Measurements from ENCODE around the gene RAB12. TPM values are rescaled to one million over a fixed set of nuclear protein-coding genes. Genes with fewer than 3 reads are reported as not detected.

RAB12 gene
- total RNA-seq, 1 donor from 2014 or later: 41.4 TPM

DNA sequence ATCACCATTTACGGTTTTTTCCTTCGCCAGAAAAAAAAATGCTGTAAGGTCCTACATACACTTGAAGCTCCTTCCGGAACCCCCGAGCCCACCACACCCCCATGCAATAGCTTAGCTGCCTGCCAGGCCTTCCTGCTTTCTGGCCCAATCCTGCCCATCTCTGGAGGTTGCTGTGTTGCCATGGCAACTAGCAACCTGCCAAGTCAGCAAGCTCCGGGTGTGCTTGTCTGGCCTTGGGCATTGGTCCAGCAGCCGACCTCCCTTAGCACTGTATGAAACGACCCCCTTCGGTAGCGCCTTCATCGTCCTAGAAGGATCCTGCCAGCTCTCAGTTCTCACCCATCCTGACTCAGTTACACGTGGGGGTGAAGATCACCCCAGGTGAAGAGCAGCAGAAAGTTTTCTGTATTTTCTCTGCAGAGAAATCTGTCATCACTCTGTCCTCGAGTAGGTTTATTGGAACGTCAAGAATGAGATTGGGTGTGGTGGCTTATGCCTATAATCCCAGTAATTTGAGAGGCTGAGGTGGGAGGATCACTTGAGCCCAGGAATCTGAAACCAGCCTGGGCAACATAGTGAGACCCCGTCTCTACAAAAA is 48.7 kb downstream of the RAB12 start:
- Histone ChIP-seq H3K4me1 (peaks cover 23% of the 10 kb centered on the region), H2AFZ (replicated peaks) (no peak overlapping the region), H3K4me2 (no peak overlapping the region), H3K4me3 (no peak overlapping the region), H3K9me3 (ENCODE audit: low read depth) (no peaks in the 10 kb centered on the region), H3K27me3 (no peaks in the 10 kb centered on the region), H3F3A (ENCODE audit: low read depth) (peaks cover 24% of the 10 kb centered on the region), H3K36me3 (no peaks in the 10 kb centered on the region), H3K79me2 (ENCODE audit: low read depth) (no peaks in the 10 kb centered on the region), H3K27ac (no peak overlapping the region), H4K20me1 (ENCODE audit: low read depth) (no peaks in the 10 kb centered on the region), H3K9ac (no peak overlapping the region)
- TF ChIP-seq, protein P1, sequence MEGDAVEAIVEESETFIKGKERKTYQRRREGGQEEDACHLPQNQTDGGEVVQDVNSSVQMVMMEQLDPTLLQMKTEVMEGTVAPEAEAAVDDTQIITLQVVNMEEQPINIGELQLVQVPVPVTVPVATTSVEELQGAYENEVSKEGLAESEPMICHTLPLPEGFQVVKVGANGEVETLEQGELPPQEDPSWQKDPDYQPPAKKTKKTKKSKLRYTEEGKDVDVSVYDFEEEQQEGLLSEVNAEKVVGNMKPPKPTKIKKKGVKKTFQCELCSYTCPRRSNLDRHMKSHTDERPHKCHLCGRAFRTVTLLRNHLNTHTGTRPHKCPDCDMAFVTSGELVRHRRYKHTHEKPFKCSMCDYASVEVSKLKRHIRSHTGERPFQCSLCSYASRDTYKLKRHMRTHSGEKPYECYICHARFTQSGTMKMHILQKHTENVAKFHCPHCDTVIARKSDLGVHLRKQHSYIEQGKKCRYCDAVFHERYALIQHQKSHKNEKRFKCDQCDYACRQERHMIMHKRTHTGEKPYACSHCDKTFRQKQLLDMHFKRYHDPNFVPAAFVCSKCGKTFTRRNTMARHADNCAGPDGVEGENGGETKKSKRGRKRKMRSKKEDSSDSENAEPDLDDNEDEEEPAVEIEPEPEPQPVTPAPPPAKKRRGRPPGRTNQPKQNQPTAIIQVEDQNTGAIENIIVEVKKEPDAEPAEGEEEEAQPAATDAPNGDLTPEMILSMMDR (IDR thresholded peaks at IDR 0.05): no peak
- no peak for TF ChIP-seq EZH2 (IDR thresholded peaks at IDR 0.05)
- no peak for TF ChIP-seq EZH2phosphoT487 (IDR thresholded peaks at IDR 0.05)
- Mint-ChIP-seq H3K4me1 (peaks cover 68% of the 10 kb centered on the region), H3K27me3 (ENCODE audit: insufficient read depth, low read depth) (peaks cover 10% of the 10 kb centered on the region), H3K9me3 (no peaks in the 10 kb centered on the region), H3K36me3 (no peaks in the 10 kb centered on the region), H3K4me3 (no peak overlapping the region), H3K27ac (peak overlapping the region; percentile 24)
- DNase-seq (ENCODE audit: low spot score): peak; percentile 73

DNA sequence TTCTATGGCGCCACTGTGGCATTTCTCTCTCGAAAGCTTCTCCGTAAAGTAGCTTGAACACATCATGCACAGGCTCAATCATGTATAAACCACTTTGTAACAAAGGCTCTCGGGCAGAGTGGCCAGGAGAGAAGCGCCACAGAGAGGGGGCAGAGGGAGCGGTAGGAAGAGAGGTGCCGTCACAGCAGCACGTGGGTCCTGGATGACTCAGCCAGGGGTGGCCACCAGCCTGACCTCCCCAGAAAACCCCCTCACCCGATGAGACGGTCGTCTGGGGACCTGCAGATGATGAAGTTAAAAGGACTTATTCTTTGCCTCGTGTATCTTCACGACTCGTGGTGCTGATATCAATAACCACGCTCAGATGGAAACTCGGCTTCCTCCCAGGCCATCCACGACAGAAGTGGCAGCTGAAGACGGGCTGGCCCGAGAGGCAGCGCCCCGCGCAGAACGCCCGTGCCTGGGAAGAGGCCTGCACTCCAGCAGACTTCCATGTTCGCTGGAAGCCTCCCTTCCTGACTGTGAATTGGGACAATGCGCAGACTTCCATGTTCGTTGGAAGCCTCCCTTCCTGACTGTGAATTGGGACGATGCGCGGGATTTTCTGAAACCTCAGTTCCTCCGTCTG is 49.7 kb downstream of the RAB12 start:
- DNase-seq (ENCODE audit: low spot score): no peak
- H3K27ac Mint-ChIP-seq: peak overlapping the region; percentile 60
- no peak overlapping the region for H3K4me3 ChIP-seq
- peaks cover 30% of the 10 kb centered on the region for H3K4me1 ChIP-seq
- H3K36me3 Mint-ChIP-seq: no peaks in the 10 kb centered on the region
- H3K4me2 ChIP-seq: no peak overlapping the region
- no peaks in the 10 kb centered on the region for H3K27me3 ChIP-seq
- H3K9me3 Mint-ChIP-seq: no peaks in the 10 kb centered on the region
- TF ChIP-seq, protein P1 (IDR thresholded peaks at IDR 0.05): no peak
- TF ChIP-seq EZH2 (IDR thresholded peaks at IDR 0.05): no peak
- TF ChIP-seq EZH2phosphoT487 (IDR thresholded peaks at IDR 0.05): no peak
- no peak overlapping the region for H3K9ac ChIP-seq
- H3K27me3 Mint-ChIP-seq (ENCODE audit: insufficient read depth, low read depth): peaks cover 13% of the 10 kb centered on the region
- H4K20me1 ChIP-seq (ENCODE audit: low read depth): no peaks in the 10 kb centered on the region
- H3K36me3 ChIP-seq: no peaks in the 10 kb centered on the region
- no peaks in the 10 kb centered on the region for H3K79me2 ChIP-seq (ENCODE audit: low read depth)
- peaks cover 70% of the 10 kb centered on the region for H3K4me1 Mint-ChIP-seq
- no peak overlapping the region for H3K27ac ChIP-seq
- H3K9me3 ChIP-seq (ENCODE audit: low read depth): no peaks in the 10 kb centered on the region
- peaks cover 24% of the 10 kb centered on the region for H3F3A ChIP-seq (ENCODE audit: low read depth)
- no peak overlapping the region for H3K4me3 Mint-ChIP-seq
- no peak overlapping the region for H2AFZ ChIP-seq (replicated peaks)

DNA sequence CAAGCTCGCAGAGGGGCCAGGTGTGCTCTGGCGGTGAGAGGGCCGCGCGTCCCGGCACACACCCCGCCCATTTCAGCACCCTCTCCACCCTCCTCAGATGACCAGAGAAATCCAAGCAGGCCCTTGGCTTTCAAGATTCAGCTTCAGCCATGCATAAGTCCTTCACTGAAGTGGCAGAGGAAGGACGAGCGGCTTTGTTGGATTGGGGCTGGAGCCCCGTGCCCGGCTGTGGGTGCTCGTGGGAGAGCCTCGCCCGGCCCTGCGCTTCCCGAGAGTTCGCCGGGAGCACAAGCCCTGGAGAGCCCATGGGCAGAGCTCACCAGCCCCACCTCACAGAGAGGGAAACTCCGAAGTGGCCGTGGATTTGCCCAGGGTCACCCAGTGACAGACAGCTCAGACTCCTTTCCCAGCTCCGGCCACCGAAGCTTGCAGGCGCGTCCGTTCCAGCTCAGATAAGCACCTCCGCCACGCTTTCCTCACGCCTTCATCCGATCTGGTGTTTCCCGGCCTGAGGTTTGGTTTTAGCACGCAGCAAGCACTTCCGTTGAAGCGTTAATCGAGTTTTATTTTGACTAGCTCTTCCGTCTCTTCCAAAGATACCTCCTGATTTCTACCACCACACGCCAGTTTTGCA is 50.5 kb downstream of the RAB12 start:
- Mint-ChIP-seq H3K4me3 (no peak overlapping the region), H3K36me3 (no peaks in the 10 kb centered on the region), H3K27me3 (ENCODE audit: insufficient read depth, low read depth) (peaks cover 12% of the 10 kb centered on the region), H3K9me3 (peaks cover 2% of the 10 kb centered on the region), H3K27ac (peak overlapping the region; percentile 88), H3K4me1 (peaks cover 70% of the 10 kb centered on the region)
- Histone ChIP-seq H3K4me2 (no peak overlapping the region), H3K9ac (no peak overlapping the region), H3K9me3 (ENCODE audit: low read depth) (no peaks in the 10 kb centered on the region), H3K4me1 (peaks cover 30% of the 10 kb centered on the region), H3K79me2 (ENCODE audit: low read depth) (no peaks in the 10 kb centered on the region), H3K36me3 (no peaks in the 10 kb centered on the region), H3K27ac (no peak overlapping the region), H3K27me3 (no peaks in the 10 kb centered on the region), H4K20me1 (ENCODE audit: low read depth) (no peaks in the 10 kb centered on the region), H3F3A (ENCODE audit: low read depth) (peaks cover 24% of the 10 kb centered on the region), H3K4me3 (no peak overlapping the region), H2AFZ (replicated peaks) (no peak overlapping the region)
- TF ChIP-seq EZH2 (IDR thresholded peaks at IDR 0.05): no peak
- no peak for TF ChIP-seq EZH2phosphoT487 (IDR thresholded peaks at IDR 0.05)
- TF ChIP-seq, protein P1 (IDR thresholded peaks at IDR 0.05): no peak
- DNase-seq (ENCODE audit: low spot score): no peak

Measured in neural progenitor cell (in vitro differentiated cells).